GM20431 (cell line): Measurements from ENCODE around the gene SLC2A6.

Source experiments
- in situ Hi-C: fragments of 300-500 bp; cut with MseI, MboI; formaldehyde crosslinking; loops from one replicate; pipeline ENCODE4 v1.15.0; 2020; ENCODE audit warnings: low sequenced_read_pairs; ENCODE audit not compliant: unreplicated experiment

SLC2A6 gene

DNA sequence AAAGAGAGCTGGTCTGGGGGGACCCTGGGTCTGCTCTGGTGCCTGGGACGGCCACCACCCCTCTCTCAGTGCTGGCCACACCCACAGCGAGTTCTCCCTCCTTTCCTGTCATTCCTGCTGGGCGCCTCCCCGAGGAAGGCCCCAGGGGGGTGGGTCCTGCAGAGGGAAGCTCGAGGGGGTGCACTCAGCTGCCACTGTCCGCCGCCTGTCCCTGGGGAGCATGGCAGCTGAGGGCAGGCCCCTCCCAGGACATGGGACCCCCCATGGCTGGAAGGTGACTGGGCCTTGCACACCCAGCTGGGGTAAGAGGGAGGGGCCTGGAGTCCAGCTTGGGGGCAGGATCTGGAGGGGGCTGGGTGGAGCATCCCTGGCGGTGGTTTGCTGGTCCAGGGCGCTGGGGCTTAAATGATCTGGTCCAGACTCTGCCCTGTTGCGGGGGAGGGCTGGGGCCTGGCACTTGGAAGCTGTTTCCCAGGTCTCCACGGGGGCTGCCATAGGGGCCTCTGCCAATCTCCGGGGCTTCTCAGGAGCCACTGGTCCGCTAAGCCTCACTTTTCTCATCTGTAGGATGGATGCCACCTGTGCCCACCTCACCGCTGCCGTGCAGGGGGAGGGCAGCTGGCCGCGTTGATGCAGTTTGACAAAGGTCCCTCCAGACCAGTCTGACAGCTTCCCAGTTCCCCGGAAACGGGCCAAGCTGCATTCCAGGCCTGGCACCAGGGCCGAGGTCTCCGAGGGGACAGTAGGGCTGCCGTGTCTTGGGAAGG, 6.0 kb upstream of the SLC2A6 start:
- in situ Hi-C loops: loop anchor here (10.0 kb wide), 1 partner anchor 300 kb away; no protein-coding TSS in a partner anchor

DNA sequence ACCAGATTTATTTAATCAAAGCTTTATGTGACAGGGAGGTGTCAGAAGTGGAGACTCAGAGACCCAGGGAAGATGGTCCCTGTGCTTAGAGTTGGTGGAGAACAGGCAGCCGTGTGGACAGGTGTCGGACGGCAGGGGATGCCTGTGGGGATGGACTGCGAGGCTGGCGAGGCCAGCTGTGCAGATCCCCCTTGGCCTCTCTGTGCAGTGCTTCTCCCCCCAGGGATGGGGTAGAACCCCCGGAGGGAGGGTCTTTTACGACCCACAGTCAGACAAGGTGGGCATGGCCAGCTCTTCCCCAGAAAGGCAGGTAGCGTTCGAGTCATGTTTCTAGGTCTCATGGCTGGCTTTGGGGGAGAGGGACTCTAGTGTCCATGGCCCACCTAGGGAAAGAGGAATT, 4.7 kb upstream of the SLC2A6 start:
- in situ Hi-C loops: loop anchor here (10.0 kb wide), 1 partner anchor 299 kb away; no protein-coding TSS in a partner anchor

DNA sequence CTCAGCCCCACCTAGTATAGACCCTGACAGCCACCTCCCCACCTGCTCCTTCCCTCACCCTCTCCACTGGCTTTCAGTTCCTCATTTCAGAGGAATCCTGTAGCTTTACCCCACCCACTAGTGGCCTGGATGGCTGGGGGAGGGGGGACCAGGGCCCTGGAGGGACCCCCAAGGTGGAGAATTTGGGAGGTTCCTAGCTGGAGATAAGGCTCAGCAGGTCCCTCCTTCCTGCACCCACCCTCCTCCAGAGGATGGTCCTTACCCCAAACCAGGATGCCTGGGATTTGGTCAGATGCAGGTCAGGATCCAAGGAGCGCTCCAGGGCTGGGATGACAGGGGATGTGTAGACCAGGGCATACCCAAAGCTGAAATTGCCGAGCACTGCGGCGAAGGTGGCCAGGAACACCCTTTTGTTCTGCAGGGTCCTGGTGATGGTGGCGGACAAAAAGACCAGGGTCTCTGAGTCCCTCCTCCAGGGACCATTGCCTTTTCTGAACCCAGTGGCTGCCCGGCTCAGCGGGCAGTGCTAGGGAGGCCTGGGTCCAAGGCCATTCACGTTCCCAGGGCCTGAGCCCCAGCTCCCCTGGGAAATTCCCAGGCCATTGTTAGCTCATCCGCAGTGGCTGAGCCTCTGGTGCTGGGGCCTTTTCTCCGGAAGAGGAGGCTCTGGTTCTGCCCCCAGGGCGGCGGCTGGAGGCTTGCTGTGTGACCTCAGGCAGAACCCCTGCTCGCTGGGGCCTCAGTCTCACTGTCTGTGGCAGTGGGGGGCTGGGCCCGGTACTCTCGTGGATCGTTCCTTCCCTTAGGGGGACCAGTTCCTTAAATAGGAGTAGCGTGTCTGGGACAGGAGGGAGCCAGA, 678 bp downstream of the SLC2A6 start:
- in situ Hi-C loops: no loop called here

DNA sequence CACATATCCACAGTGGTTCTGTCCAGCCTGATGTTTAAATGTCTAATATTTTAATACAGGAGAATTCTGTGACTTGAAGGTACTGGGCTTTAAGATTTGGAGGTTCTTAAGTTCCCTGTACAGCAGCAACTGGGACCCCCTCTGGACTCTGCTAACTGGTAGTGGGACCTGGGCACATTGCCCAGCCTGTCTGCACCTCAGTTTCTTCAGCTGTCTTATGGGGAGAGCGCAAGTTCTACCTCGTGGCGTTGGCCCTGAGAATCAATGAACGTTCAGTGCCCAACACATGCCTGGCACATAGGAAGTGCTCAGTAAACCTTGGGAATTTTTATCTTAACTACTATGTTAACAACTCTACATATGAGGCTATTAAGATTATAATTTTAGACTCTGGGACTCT, 1.4 kb downstream of the SLC2A6 start:
- in situ Hi-C loops: no loop called here

DNA sequence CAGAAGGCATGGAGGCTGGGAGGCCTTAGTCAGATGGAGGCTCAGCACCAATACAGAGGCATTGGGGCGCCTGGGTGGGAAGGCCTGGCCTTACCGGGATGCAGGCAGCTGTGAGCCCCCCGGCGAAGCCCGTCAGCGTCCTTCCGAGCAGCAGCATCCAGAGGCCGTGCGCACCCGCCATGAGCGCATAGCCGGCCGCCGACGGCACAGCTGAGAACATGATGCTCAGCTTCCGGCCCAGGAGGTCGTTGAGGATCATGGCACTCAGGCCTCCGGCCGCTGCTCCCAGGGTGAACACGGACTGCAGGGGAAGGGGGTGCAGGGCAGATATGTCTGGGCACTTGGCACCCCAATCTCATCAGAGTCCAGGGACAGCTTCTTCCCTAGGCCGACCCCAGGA, 2.0 kb downstream of the SLC2A6 start:
- in situ Hi-C loops: no loop called here

DNA sequence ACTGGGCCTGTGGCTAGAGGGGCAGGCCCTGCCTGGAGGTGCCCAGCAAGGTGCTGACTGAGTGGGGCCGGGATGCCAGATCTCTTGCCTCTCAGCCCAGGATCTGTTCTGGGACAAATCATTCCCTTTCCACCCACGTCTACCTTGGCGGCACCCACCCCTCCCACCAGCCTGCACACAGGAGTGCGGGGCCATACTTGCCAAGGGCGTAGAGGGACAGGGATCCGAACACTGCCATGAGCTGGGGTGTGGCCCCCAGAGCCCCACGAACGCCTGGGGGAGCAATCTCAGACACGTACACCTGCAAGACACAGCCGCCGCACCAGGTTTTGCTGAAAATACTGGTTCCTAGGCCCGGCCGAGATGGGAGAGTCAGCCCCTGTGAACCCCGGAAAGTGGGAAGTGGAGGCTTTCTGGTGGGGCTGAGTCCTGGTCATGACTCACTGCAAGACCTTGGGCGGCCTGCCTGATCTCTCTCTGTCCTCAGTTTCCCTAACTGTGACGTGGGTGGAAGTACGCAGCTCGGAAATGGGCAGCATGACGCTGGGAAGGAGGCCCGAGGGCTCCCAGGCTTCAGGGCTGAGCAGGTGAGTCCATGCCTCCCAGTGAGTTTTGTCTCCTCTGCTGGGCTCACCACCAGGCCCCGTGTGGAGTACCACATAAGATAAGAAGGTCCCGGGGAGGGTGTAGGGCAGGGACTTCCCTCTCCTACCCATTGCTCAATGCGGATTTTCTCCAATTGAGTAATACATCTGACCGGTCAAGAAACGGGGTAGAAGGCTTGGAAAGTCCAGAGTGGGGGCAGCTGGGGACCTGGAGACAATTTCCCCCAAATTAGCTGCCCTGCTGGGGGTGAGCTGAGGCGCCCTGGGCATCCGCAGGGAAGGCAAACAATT, 2.6 kb downstream of the SLC2A6 start:
- in situ Hi-C loops: no loop called here

DNA sequence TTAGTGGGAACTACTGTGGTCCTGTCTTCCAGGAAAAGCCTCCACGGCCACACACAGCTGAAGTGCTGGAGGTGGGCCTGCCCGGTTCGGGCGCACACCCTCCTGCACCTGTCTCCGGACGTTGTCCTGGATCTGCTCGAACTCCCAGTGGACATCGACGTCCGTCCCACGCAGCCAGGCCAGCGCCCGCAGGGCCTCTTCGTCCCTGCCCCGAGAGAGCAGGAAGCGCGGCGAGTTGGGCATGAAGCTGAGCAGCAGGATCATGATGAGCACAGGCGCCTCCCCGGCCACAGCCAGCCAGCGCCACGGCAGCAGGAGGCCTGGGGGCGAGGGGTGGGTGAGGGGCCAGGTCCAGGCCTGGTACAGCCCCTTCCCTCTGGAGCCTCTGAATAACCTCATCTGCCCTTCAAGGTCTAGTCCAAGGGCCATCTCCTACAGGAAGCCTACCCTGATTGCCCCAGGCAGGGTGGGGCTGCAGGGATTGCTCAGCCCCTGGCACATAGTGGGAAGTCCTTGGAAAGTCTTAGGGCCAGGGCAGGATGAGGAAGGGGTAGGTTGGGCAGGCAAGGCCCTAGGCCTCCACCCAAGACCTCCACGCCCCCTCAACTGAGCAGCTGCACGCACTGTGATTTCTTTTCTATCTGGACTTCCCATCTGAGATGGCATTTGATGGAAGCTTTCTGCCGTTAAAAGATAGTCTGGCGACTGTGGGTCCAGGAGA, 3.4 kb downstream of the SLC2A6 start:
- in situ Hi-C loops: no loop called here

DNA sequence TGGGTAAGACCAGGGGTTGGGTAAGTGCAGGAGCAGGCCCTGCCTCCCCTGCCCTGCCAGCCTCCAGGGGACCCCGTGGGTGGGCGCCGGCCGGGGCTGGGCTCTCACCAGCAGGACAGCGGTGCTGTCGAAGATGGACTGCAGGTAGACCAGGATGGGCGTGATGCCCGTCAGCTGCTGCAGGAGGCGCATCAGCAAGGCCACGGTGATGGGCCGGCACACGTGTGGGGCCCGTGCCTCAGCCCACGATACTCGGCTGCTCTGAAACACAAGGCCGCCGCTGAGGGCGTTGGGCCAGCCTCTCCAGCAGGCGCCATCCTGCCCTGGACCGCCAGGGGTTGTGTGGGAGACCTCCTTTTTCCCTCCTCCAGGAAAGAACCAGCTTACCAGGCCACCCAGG, 4.0 kb downstream of the SLC2A6 start:
- in situ Hi-C loops: no loop called here

DNA sequence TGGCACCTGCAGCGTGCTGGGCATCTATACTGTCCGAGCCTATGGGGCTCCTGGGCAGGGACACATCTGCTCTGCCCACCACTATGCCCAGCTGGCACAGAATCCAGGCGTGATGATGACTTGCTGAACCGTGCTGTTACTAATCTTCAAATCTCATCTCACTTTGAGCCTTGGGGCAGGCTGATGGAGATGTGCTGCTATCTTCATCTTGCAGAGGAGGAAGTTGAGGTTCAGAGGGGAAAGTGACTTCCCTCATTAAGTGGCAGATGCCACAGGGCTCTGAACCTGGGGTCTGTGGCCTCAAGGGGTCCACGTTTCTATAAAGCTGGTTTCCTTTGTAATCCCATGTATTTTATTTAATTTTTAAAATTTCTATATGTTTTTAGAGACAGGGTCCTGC, 4.7 kb downstream of the SLC2A6 start:
- in situ Hi-C loops: no loop called here

DNA sequence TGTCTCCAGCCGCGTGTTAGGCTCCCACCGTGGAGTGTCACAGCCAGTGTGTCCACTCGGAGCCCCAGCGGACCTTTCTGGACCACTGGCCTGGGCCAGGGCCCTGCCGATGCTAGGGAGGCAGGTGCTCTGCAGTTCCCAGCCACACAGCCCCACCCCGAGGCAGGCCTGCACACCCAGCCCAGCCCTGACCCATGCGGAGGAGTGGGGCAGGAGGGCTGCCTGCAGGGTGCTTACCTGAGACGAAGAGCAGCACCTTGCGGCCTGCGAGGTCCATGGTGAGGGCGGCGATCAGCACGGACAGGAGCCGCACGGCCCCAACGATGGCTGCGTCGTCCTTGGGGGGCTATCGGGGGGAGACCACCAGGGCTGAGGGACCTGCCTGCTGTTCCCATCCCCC, 5.2 kb downstream of the SLC2A6 start:
- in situ Hi-C loops: no loop called here

DNA sequence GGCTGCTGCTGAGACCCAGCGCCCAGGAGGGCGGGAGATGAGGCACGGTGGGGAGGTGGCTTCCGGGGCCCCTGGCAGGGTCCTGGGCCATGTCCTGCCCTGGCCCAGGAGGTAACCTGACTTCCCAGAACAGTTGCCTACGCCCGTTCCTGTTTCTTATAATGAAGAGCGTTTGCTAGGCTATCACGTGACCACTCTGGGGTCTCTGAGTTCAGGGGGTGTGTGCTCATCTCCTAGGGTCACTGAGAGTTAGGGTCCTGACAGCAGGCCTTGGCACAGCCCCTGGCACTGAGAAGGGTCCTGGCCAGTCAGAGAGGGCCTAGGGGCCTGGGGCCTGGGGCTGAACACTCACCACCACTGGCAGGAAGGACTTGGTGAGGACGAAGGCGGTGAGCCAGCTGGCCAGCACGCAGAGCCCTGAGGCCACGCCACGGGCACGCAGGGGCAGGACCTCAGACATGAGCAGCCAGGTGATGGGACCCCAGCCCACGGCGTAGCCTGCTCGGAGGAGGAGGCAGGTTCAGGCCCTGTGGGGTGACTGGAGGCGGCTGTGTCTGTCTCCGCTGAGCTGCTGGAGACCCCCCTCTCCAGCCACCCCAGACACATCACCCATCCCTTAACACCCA, 6.0 kb downstream of the SLC2A6 start:
- in situ Hi-C loops: no loop called here

DNA sequence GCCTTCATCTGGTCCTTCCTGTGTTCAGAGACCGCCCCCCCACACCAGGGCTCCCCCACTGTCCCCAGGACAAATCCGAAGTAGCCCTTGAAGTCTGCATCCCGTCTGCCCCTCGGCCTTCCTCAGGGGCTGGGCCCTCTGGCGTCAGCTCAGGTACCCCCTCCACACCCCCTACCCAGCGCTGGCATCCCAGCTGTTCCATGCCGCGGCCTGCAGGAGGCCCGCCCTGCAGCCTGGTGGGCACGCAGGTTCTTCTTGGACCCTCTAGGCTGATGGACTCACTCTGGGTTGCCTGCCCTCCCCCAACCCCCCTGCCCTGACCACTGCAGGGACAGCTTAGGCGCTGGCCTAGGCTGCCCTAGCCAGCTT, 6.6 kb downstream of the SLC2A6 start:
- in situ Hi-C loops: no loop called here

DNA sequence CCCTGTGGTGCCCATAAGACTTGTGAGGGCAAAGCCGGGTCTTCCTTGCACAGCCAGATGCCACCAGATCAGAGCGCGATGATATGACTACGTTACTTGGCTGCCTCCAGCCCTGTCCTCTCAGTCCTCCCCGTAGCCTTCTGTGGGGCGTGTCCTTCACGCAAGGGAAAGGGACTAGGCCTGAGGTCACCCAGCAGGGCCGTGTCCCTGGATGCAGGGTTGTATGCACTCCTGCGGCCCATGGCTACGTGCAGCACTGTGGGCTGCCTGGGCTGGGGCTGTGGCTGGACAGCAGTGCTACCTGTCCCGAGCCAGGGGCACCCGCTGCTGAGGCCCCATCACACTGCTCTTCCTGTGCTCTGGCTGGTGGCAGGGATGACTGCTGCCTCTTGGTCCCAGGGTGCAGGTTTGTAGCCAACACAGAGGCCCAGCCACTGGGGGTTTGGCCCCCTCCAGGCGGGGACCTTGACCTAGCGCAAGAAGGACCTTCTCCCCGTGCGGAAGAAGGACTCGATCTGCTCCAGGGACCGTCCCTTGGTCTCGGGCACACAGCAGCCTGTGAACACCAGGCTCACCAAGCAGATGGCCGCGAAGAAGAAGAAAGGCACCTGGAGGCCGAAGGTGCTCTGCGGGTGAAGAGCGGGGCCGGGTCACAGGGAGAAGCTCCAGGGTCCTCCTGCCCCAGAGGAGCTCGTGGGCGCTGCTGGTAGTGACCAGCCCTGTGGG, 7.2 kb downstream of the SLC2A6 start:
- in situ Hi-C loops: no loop called here

DNA sequence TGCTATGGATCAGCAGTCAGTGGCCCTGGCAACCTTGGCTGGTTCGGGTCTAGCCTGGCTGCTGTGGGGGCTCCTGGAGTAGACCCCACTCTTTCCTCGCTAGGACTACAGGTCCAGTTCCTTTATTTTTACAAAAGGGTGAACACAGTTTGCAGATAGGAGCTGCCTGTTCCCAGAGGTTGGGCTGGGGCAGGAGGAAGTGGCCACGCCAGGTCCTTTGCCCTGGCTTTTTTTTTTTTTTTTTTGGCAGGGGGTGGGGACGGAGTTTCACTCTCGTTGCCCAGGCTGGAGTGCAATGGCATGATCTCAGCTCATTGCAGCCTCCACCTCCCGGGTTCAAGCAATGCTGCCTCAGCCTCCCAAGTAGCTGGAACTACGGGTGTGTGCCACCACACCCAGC, 7.9 kb downstream of the SLC2A6 start:
- in situ Hi-C loops: no loop called here

DNA sequence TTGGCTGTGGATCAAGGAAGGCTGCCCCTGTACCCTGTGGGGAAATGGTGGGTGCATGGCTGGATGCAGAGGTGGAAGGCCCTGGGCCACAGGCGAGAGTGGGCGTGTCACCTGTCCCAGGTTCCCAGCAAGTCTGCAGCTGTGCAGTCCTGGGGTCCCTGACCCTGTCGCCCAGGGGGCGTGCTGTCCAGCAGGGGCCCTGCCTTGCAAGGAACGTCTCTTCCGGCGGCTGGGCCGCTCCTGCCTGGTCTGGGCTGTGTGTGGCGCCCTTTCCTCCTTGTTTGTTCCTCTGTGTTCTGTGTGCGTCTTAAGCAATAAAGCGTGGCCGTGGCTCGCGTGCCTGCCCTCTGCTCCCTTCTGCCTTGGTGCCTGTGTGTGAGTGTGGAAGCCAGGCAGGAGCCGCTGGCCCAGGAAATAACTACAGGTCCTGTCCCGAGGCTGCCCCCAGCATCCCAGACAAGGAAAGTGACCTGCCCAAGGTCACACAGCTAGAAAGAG, 8.4 kb downstream of the SLC2A6 start:
- in situ Hi-C loops: no loop called here

DNA sequence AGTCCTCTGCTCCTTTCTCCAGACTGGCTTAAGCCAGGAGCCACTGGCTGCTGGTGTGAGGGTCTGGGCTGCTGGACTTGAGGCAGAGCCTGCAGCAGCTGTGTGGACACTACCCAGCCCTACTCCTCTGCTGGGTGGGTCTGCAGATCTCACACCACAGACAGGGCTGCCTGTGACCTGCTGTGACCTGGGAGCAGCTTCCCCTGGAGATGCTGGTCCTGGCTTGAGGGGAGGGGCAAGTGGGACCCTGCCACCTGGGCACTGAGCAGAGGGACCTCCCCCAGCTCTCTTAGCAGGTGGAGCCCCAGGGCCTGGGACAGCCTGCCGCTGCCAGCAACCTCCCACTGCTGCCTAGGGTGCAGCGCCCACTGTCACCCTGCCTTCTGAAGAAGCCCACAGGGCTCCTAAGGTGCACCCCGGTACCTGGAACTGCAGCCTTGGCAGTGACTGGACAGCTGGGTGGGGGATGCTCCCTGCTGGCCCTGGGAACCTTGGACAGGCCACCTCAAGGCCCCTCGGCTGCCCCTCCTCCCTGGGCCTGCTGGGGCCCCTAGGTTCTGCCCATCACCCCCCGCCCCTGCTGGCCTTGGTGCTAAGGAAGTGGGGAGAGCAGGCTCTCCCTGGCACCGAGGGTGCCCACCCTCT, 10.0 kb downstream of the SLC2A6 start:
- in situ Hi-C loops: no loop called here

DNA sequence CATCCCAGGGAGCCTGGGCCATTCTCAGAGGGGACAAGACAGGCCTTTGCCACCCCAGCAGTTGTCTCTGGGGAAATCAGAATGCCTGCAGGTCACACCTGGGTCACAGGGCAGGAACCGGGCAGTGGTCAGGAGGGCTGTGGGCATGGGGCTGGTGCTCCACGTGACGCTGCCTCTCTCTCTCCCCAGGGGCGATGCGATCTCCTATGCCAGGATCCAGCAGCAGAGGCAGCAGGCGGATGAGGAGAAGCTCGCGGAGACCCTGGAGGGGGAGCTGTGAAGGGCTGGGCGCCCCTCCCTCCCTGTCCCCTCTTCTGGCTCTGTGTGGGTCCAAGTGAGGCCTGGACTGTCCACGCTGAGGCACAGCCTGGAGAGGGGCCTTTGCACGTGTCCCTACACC, 10.5 kb downstream of the SLC2A6 start:
- in situ Hi-C loops: no loop called here

DNA sequence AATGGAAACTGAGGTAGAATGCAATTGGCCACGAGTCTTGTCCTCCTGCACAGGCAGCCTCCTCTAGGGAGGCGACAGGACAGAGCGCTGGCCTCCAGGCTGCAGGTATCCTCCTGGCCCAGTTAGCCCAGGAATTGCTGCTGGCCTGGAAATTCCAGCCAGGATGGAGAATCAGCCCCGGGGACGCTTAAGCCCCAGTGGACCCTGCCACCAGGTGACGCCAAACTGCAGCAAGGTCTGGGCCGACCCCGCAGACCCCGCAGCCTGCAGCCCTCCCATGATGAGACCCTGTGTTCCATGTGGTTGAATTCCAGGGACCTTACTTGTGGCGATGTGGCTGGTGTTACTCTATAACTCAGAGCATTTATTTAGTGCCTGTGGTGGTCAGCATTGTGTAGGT, 11.8 kb downstream of the SLC2A6 start:
- in situ Hi-C loops: no loop called here
